ENCODE data around the gene RABGAP1L. TPM values are rescaled to one million over a fixed set of nuclear protein-coding genes. Genes with fewer than 3 reads are reported as not detected.
A peak's percentile ranks its signal among the peaks of the same experiment; 100 is the strongest.

RABGAP1L gene
- total RNA-seq, 2 experiments from 2014 or later = 98.1 to 158 TPM

- peaks cover 10% of the 10 kb centered on the region; the same call in 1 of the 2 replicates for H3K36me3 ChIP-seq (ENCODE audit: insufficient read depth, low read length)
- ChIA-PET CTCF (ENCODE audit: unreplicated experiment) (no interaction called here), POLR2A (no interaction called here)
- H2AFZ ChIP-seq (ENCODE audit: low read length) = no peak overlapping the region
- TF ChIP-seq EZH2phosphoT487 (IDR thresholded peaks at IDR 0.05; ENCODE audit: borderline replicate concordance, low read depth, low read length) (no peak), CTCF (conservative IDR thresholded peaks at IDR 0.05; ENCODE audit: low read length) (peak; percentile 87)
- H3K4me3 ChIP-seq (ENCODE audit: low read depth, low read length, poor library complexity, severe bottlenecking) = no peak overlapping the region
- H3K9me3 ChIP-seq (ENCODE audit: low read length) = no peaks in the 10 kb centered on the region
- H3K9me2 ChIP-seq (ENCODE audit: insufficient read depth, low read length) = no peaks in the 10 kb centered on the region
- H3K4me1 ChIP-seq (ENCODE audit: insufficient read depth, low read length, poor library complexity, severe bottlenecking) = peaks cover 25% of the 10 kb centered on the region
- DNase-seq (ENCODE audit: low spot score) = peak; percentile 79
- H4K20me1 ChIP-seq (ENCODE audit: insufficient read depth, low read length) = no peaks in the 10 kb centered on the region
- H3K27ac ChIP-seq (ENCODE audit: low read depth, low read length, poor library complexity, severe bottlenecking) = no peak overlapping the region
- H3K79me2 ChIP-seq (ENCODE audit: insufficient read depth, low read depth, low read length) = no peaks in the 10 kb centered on the region
- no TSS peak for BruUV-seq (replicated peaks)
- intact Hi-C loops (cut with micrococcal nuclease; ENCODE audit: unreplicated experiment) = loop anchor here (1.0 to 5.0 kb wide), 3 partner anchors 468 to 724 kb away; no protein-coding TSS in a partner anchor
- H3K4me2 ChIP-seq (ENCODE audit: low read length) = no peak overlapping the region
Measured at GRCh38 chr1:174258148-174258550, 98.8 kb downstream of the RABGAP1L start.

- TF ChIP-seq CTCF (conservative IDR thresholded peaks at IDR 0.05; ENCODE audit: low read length) = peak; percentile 97
- no peak for TF ChIP-seq EZH2phosphoT487 (IDR thresholded peaks at IDR 0.05; ENCODE audit: borderline replicate concordance, low read depth, low read length)
- H3K36me3 ChIP-seq (ENCODE audit: insufficient read depth, low read length) = peaks cover 9% of the 10 kb centered on the region
- peak overlapping the region; percentile 24; the same call in 1 of the 2 replicates for H2AFZ ChIP-seq (ENCODE audit: low read length)
- ChIA-PET POLR2A (interaction anchor here (0.5 to 2.8 kb wide), 29 partner anchors 10 to 738 kb away, joined by 3 to 27 read pairs (median 4); no protein-coding TSS in a partner anchor), CTCF (ENCODE audit: unreplicated experiment) (interaction anchor here (0.6 to 2.2 kb wide), 9 partner anchors 11 to 484 kb away, joined by 3 to 20 read pairs (median 4); no protein-coding TSS in a partner anchor)
- peak overlapping the region; percentile 51 for H3K4me2 ChIP-seq (ENCODE audit: low read length)
- no peaks in the 10 kb centered on the region for H3K9me2 ChIP-seq (ENCODE audit: insufficient read depth, low read length)
- H3K4me3 ChIP-seq (ENCODE audit: low read depth, low read length, poor library complexity, severe bottlenecking) = peak overlapping the region; percentile 20
- intact Hi-C loops (cut with micrococcal nuclease; ENCODE audit: unreplicated experiment) = loop anchor here (1.0 to 5.0 kb wide), 5 partner anchors 170 to 735 kb away; partner anchors contain the start of gene CACYBP
- peak overlapping the region; percentile 82 for H3K27ac ChIP-seq (ENCODE audit: low read depth, low read length, poor library complexity, severe bottlenecking)
- H3K9me3 ChIP-seq (ENCODE audit: low read length) = no peaks in the 10 kb centered on the region
- BruUV-seq (replicated peaks) = no TSS peak
- no peaks in the 10 kb centered on the region for H4K20me1 ChIP-seq (ENCODE audit: insufficient read depth, low read length)
- peaks cover 70% of the 10 kb centered on the region for H3K4me1 ChIP-seq (ENCODE audit: insufficient read depth, low read length, poor library complexity, severe bottlenecking)
- DNase-seq (ENCODE audit: low spot score) = peak; percentile 92
- H3K79me2 ChIP-seq (ENCODE audit: insufficient read depth, low read depth, low read length) = peaks cover 5% of the 10 kb centered on the region; the same call in 1 of the 2 replicates
Measured at GRCh38 chr1:174262349-174263241, 103.3 kb downstream of the RABGAP1L start.

Data from OCI-LY7 (cell line).